Measurements from ENCODE around the gene CACNA2D1.

- TF ChIP-seq ZBTB7A (IDR thresholded peaks at IDR 0.05; ENCODE audit: low read depth) (no peak), CEBPB (IDR thresholded peaks at IDR 0.05) (no peak), MAX (IDR thresholded peaks at IDR 0.05) (no peak), RAD21 (IDR thresholded peaks at IDR 0.05; ENCODE audit: low read depth) (no peak), NFIC (IDR thresholded peaks at IDR 0.05) (no peak), TAF1 (IDR thresholded peaks at IDR 0.05; ENCODE audit: low read depth) (no peak), YY1 (IDR thresholded peaks at IDR 0.05; ENCODE audit: low read depth) (no peak), REST (IDR thresholded peaks at IDR 0.05; ENCODE audit: low read depth) (no peak), EP300 (IDR thresholded peaks at IDR 0.05; ENCODE audit: borderline replicate concordance) (no peak)
Observed at GRCh38 chr7:82210416-82211184, 233.0 kb downstream of the CACNA2D1 start.

Data from Ishikawa (cell line).